Ovary (tissue), 9 donors: ENCODE measurements around the gene TMEM94. TPM values are rescaled to one million over a fixed set of nuclear protein-coding genes. Genes with fewer than 3 reads are reported as not detected.
A peak's percentile ranks its signal among the peaks of the same experiment; 100 is the strongest.
"Not testable (repeated sequence)": the region's sequence is repeated elsewhere in the genome, so short reads cannot be mapped to it uniquely, and the experiment has no call there.

ENCODE experiments used
- DNase-seq, 5 donors: peaks; one replicate each; pipeline ENCODE4 v3.0.0-alpha.2; 2019 to 2020
- H3K27ac ChIP-seq, 2 donors: fragments of 200-600 bp; one replicate each; pipeline versions ENCODE4 v1.5.1 to v1.8.0; 2019 to 2022
- H3K27me3 ChIP-seq: fragments of 200-600 bp; one replicate; pipeline ENCODE4 v1.8.0; 2022
- H3K36me3 ChIP-seq: fragments of 200-600 bp; sonication (generic); one replicate; pipeline ENCODE4 v1.5.1; 2019
- H3K4me1 ChIP-seq: one replicate; pipeline ENCODE4 v1.8.1; 2013; ENCODE audit warnings: mild to moderate bottlenecking, moderate library complexity; ENCODE audit not compliant: insufficient read depth
- H3K4me3 ChIP-seq: fragments of 200-600 bp; sonication (generic); one replicate; pipeline ENCODE4 v1.5.1; 2017
- H3K9me3 ChIP-seq, 2 donors: fragments of 200-600 bp in 1 of 2; sonication (generic) in 1 of 2; one replicate each; pipeline versions ENCODE4 v1.5.1 to v1.8.1; 2013 to 2019; ENCODE audit warnings: mild to moderate bottlenecking in 1 of 2, moderate library complexity in 1 of 2
- CTCF ChIP-seq, 3 donors: fragments of 450-650 bp in 2 of 3; fragments of 200-600 bp in 1 of 3; IDR thresholded peaks; one replicate each; pipeline versions ENCODE4 v1.5.1 to v1.8.0; 2016 to 2022; ENCODE audit warnings: antibody characterized with exemption in 3 of 3, mild to moderate bottlenecking in 1 of 3
- EP300 ChIP-seq: sonication (generic); formaldehyde crosslinking; IDR thresholded peaks from one replicate; pipeline ENCODE4 v1.6.1; 2017; ENCODE audit warnings: antibody characterized with exemption
- POLR2A ChIP-seq: fragments of 450-650 bp; IDR thresholded peaks from one replicate; pipeline ENCODE4 v1.6.1; 2017; ENCODE audit warnings: antibody characterized with exemption, mild to moderate bottlenecking, moderate library complexity
- WGBS, 3 donors: extraction: QIAGEN DNeasy Blood & Tissue Kit in 1 of 3; methylation state at CpG; one replicate each; pipeline versions ENCODE4 v1.1.5 to v1.1.7; 2013 to 2017; 5-methylcytosine and 5-hydroxymethylcytosine counted together
- intact Hi-C, 4 donors: fragments of 100-400 bp; cut with DNase I; formaldehyde crosslinking; loops; one replicate each; pipeline versions ENCODE4 v1.11.0 to v1.15.1; 2022 to 2023
- polyA plus RNA-seq, 2 donors: library from polyadenylated mRNA; stranded (reverse); fragments of 200-250 nt in 1 of 2; fragments of 350-450 nt in 1 of 2; fragmentation: Illumina TruSeq in 1 of 2; extraction: RNeasy Lipid Tissue Mini Kit (QIAGEN cat#74804) in 1 of 2; gene quantifications; one replicate each; pipeline ENCODE4 v1.2.3, GENCODE V29; 2013 to 2014
- total RNA-seq, 7 donors: library from RNA; depleted of rRNA in 2 of 7; stranded (reverse); fragments of >200 nt in 2 of 7; fragmentation: NEBNext Ultra II Directional in 3 of 7; extraction: Animal tissue kit (Norgen Biotek cat#: 25700) in 3 of 7; gene quantifications; one replicate each; pipeline versions ENCODE4 v1.1.0 to v1.2.4, GENCODE V29; 2016 to 2023
- donor health status: DM: no; HTN: no; CAD: no; lungs with moderate emphysema.
- donor health status: DM: no; HTN: no; CAD: no.
- donor health status: Bipolar disorder and iron deficiency.
- donor health status: DM: yes; HTN: yes; CAD: no.
- donor health status: DM: no; HTN: no; CAD: no.
- donor health status: DM: yes; HTN: yes; CAD: no.

Gene TMEM94
- total and polyA plus RNA-seq, 9 donors = 29.2 to 87.1 (median 73.3) TPM

- no peak for DNase-seq
- Histone ChIP-seq H3K27me3 (no peaks in the 10 kb centered on the region), H3K27ac (peak overlapping the region; percentile 38 to 49), H3K36me3 (no peaks in the 10 kb centered on the region), H3K4me3 (no peak overlapping the region), H3K4me1 (peaks cover 16% of the 10 kb centered on the region), H3K9me3 (no peaks in the 10 kb centered on the region)
- WGBS, 3 donors = 85 to 89% (median 86%) methylated on average over 6 of the region's 6 CpGs
- no peak for TF ChIP-seq POLR2A
- intact Hi-C loops = no loop called here
Measured at GRCh38 chr17:75474736-75475135, 18.3 kb downstream of the TMEM94 start.

- H3K4me3 ChIP-seq = no peak overlapping the region
- no peaks in the 10 kb centered on the region for H3K9me3 ChIP-seq
- TF ChIP-seq EP300 = no peak
- no peak for TF ChIP-seq POLR2A
- TF ChIP-seq CTCF (IDR thresholded peaks at IDR 0.05) = no peak
- peaks cover 19% of the 10 kb centered on the region for H3K4me1 ChIP-seq
- no peak for DNase-seq
- WGBS, 3 donors = 44 to 50% (median 47%) methylated on average over 13 of the region's 13 CpGs
- intact Hi-C loops = no loop called here
- peak overlapping the region; percentile 38 to 49 for H3K27ac ChIP-seq
- H3K27me3 ChIP-seq = no peaks in the 10 kb centered on the region
- no peaks in the 10 kb centered on the region for H3K36me3 ChIP-seq
Measured at GRCh38 chr17:75475144-75475835, 18.9 kb downstream of the TMEM94 start.

GRCh38 chr17:75475851-75476250, 19.4 kb downstream of the TMEM94 start:
- Histone ChIP-seq H3K27me3 (no peaks in the 10 kb centered on the region), H3K9me3 (no peaks in the 10 kb centered on the region), H3K36me3 (no peaks in the 10 kb centered on the region), H3K27ac (peak overlapping the region; percentile 38 to 49), H3K4me1 (peaks cover 20% of the 10 kb centered on the region), H3K4me3 (no peak overlapping the region)
- intact Hi-C loops = no loop called here
- DNase-seq = peak; percentile 59 to 67 (median 63)
- TF ChIP-seq POLR2A = no peak
- TF ChIP-seq CTCF (IDR thresholded peaks at IDR 0.05) = no peak
- no peak for TF ChIP-seq EP300
- 0 to 3% (median 0%) methylated on average over 3 of the region's 3 CpGs for WGBS, 3 donors

GRCh38 chr17:75476271-75476671, 19.8 kb downstream of the TMEM94 start:
- DNase-seq = peak; percentile 53 to 62 (median 60)
- H3K9me3 ChIP-seq = no peaks in the 10 kb centered on the region
- intact Hi-C loops = no loop called here
- no peaks in the 10 kb centered on the region for H3K36me3 ChIP-seq
- peak overlapping the region in 1 of 2 donors; percentile 49 for H3K27ac ChIP-seq
- WGBS, 3 donors = 3 to 4% (median 4%) methylated on average over 8 of the region's 8 CpGs
- H3K27me3 ChIP-seq = no peaks in the 10 kb centered on the region
- no peak overlapping the region for H3K4me3 ChIP-seq
- H3K4me1 ChIP-seq = peaks cover 20% of the 10 kb centered on the region
- TF ChIP-seq POLR2A (no peak), CTCF (IDR thresholded peaks at IDR 0.05) (no peak), EP300 (no peak)

GRCh38 chr17:75476752-75477489, 20.5 kb downstream of the TMEM94 start:
- DNase-seq = peak in 1 of 5 donors; percentile 29
- Histone ChIP-seq H3K36me3 (no peaks in the 10 kb centered on the region), H3K9me3 (no peaks in the 10 kb centered on the region), H3K4me1 (peaks cover 22% of the 10 kb centered on the region), H3K4me3 (no peak overlapping the region), H3K27ac (peak overlapping the region in 1 of 2 donors; percentile 42), H3K27me3 (no peaks in the 10 kb centered on the region)
- WGBS, 3 donors = 30 to 43% (median 32%) methylated on average over 11 of the region's 11 CpGs
- intact Hi-C loops = no loop called here
- TF ChIP-seq EP300 (no peak), CTCF (IDR thresholded peaks at IDR 0.05) (no peak), POLR2A (no peak)

- intact Hi-C loops, H3K4me3 ChIP-seq, H3K9me3 ChIP-seq, H3K27me3 ChIP-seq, H3K36me3 ChIP-seq: not testable (repeated sequence)
- Histone ChIP-seq H3K27ac (peak overlapping the region in 1 of 2 donors; percentile 42), H3K4me1 (peaks cover 22% of the 10 kb centered on the region)
- peak in 1 of 5 donors; percentile 29 for DNase-seq
- 67 to 80% (median 68%) methylated on average over 11 of the region's 11 CpGs for WGBS, 3 donors
Measured at GRCh38 chr17:75477490-75477862, 21.0 kb downstream of the TMEM94 start.
